Peyer's patch (tissue), 4 donors: ENCODE data around the gene HSDL1.

Experiments used
- CTCF ChIP-seq, 6 experiments: fragments of 450-650 bp in 4 of 6; fragments of 200-600 bp in 2 of 6; sonication (generic) in 1 of 6; IDR thresholded peaks; one replicate each; pipeline ENCODE4 v1.5.1; 2017 to 2019; ENCODE audit warnings: antibody characterized with exemption in 6 of 6, mild to moderate bottlenecking in 3 of 6, moderate library complexity in 1 of 6
- POLR2A ChIP-seq, 2 donors: fragments of 450-650 bp; IDR thresholded peaks; one replicate each; pipeline ENCODE4 v1.5.1; 2017; ENCODE audit warnings: antibody characterized with exemption in 2 of 2, mild to moderate bottlenecking in 2 of 2, moderate library complexity in 2 of 2

- TF ChIP-seq POLR2A (IDR thresholded peaks at IDR 0.05), result no peak
- no peak for TF ChIP-seq CTCF (IDR thresholded peaks at IDR 0.05)
Measured at GRCh38 chr16:84090211-84090610, 54.8 kb downstream of the HSDL1 start.
